GM10266 (cell line): ENCODE results near the gene PPM1B.
"Not testable (repeated sequence)": the region's sequence is repeated elsewhere in the genome, so short reads cannot be mapped to it uniquely, and the experiment has no call there.

Experiments
- DNase-seq: peaks from one replicate; pipeline ENCODE4 v3.0.0; 2012; ENCODE audit errors: extremely low spot score
- TF ChIP-seq, protein P1 (sequence below): IDR thresholded peaks from 2 replicates; pipeline ENCODE4 v1.5.1; 2012; ENCODE audit warnings: mild to moderate bottlenecking, low read depth; ENCODE audit not compliant: control insufficient read depth, insufficient read depth; ENCODE audit errors: missing control alignments

Gene PPM1B

DNA sequence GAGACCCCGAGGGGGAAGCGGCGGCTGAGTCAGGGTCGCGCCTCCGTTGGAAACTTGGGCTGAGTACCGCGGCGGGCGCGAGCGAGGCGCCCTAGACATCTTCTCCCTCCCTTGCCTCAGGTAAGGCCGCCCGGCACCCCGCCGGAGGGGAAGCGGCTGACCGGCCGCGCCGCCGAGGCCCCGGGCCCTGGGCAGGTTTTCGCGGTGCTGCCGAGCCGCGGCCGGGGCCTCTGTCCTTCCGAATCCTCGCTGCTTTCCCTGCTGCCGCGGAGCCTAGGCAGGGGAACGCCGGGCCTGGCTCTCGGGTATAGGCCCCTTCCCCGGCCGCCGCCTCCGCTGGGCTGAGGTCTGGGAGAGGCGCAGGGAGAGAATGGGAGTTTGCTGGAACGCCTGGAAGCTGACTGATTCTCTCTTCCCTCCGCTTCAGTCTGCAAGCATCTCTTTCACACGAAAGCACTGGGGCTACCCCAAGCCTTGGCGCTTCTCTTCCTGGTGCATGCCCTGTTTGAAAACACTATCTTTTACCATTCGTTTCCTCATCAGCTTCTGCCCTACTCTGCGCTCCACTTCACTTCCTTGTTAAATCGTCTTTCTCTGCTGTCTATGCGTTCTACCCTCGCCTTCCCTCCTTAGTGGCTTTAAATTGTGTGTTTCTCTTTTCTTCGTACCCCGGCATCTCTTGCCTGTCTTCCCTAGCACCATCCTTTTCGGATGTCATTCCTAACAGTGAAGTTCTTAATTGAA, 652 bp downstream of the PPM1B start:
- peak; percentile 57 for DNase-seq
- TF ChIP-seq, protein P1, sequence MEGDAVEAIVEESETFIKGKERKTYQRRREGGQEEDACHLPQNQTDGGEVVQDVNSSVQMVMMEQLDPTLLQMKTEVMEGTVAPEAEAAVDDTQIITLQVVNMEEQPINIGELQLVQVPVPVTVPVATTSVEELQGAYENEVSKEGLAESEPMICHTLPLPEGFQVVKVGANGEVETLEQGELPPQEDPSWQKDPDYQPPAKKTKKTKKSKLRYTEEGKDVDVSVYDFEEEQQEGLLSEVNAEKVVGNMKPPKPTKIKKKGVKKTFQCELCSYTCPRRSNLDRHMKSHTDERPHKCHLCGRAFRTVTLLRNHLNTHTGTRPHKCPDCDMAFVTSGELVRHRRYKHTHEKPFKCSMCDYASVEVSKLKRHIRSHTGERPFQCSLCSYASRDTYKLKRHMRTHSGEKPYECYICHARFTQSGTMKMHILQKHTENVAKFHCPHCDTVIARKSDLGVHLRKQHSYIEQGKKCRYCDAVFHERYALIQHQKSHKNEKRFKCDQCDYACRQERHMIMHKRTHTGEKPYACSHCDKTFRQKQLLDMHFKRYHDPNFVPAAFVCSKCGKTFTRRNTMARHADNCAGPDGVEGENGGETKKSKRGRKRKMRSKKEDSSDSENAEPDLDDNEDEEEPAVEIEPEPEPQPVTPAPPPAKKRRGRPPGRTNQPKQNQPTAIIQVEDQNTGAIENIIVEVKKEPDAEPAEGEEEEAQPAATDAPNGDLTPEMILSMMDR, result no peak

DNA sequence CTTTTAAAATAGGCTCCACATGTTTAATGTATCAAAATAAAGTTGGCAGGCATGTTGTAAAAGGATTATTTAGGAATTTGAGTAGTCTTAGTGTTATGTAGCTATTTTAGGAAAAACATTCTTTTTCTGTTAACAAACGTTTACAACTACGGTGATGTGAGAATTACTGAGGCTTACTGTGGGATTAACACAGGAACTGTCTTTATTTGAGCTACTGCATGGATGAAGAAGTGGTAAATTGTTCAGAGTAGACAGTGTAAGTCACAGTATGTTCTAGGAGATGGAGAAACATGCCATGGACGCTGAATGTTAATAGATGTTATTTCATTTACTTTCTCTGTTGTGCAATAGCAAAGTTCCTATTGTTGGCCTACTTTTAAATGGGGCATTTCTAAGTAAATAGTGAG, 1.6 kb downstream of the PPM1B start:
- DNase-seq, result no peak

DNA sequence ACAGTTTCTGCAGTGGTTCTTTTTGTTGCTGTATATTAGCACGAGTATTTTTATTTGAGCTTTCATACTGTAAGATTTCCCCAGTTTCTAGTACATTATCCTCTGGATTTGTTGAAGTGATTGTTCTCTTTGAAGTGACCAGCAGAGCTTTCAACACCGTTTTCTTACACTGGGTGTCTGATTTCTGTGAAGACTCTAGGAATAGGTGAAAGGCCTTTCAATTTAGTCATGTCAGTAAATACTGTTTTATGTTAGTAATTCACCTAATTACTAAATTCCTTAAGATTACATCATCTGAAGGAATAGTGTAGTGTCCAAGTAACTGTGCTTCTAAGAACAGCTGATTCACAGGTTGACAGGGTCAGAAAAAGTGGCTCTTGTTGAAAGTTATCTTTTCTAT, 2.3 kb downstream of the PPM1B start:
- TF ChIP-seq, protein P1, result no peak
- DNase-seq, result no peak

More for the DNA sequence above, 1.6 kb downstream of the PPM1B start:
- TF ChIP-seq, protein P1, result no peak

DNA sequence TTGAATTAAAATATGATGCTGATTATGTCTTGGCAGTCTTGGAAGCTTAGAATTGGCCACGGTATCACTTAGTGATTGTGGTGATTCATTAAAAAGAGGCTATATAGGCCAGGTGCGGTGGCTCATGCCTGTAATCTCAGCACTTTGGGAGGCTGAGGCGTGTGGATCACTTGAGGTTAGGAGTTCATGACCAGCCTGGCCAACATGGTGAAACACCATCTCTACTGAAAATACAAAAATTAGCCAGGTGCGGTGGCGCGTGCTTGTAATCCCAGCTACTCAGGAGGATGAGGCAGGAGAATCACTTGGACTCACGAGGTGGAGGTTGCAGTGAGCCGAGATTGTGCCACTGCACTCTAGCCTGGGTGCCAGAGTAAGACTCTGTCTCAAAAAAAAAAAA, 2.8 kb downstream of the PPM1B start:
- not testable (repeated sequence) for DNase-seq

DNA sequence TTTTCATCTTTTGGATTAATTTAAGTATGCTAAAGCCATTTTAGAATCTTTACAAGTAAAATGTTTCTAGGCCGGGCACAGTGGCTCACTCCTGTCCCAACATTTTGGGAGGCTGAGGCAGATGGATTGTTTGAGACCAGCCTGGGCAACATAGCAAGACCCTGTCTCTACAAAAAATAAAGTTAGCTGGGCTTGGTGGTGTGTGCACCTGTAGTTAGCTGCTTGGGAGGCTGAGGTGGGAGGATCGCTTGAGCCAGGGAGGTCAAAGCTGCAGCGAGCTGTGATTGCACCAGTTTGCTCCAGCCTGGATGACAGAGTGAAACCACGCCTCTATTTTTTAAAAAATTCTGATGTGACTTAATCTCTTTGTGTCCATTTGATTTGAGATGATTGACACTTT, 3.9 kb downstream of the PPM1B start:
- TF ChIP-seq, protein P1, result no peak
- DNase-seq, result no peak

DNA sequence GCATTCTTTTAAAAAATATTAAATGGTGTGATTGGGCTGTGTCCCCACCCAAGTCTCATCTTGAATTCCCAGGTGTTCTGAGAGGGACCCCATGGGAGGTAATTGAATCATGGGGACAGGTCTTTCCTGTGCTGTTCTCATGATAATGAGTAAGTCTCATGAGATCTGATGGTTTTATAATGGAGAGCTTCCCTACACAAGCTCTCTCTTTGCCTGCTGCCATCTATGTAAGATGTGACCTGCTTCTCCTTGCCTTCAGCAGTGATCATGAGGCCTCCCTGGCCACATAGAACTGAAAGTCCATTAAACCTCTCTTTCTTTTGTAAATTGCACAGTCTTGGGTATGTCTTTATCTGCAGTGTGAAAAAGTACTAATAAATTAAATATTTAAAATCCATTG, 10.3 kb downstream of the PPM1B start:
- TF ChIP-seq, protein P1, result no peak
- no peak for DNase-seq

DNA sequence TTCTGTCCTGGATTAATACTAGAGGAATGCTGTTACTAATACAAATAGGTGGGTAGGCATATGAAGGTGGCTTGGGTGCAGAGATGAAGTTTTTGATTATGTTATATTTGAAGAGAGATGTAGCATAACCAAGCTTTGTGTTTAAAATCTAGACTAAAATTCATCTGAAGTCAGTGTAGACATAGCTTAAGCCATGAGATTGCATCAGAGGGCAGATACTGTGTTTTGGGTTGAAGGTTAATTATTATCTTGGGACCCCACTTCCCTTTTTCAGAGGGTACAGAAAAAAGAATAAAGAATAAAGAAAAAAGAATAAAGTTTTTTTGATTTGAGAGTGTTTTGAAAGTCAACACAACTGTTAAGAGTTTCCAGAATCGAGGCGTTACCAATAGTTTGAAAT, 13.0 kb downstream of the PPM1B start:
- TF ChIP-seq, protein P1, result no peak
- no peak for DNase-seq

DNA sequence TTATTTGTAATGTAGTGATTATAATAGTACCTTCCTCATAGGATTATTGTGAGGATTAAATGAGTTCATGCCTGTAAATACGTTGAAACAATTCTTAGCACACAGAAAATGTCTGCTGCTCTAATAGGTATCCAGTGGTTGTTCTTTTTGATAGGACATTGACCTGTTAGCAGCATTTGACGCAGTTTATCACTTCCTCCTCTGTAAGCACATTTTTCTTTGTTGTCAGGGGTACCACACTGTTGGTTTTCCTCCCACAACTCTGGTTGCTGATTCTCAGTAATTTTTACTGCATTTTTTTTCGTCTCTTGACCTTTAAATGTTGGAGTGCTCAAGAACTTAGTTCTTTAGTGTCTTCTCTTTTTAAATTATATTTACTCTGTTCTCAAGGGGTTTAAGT, 15.4 kb downstream of the PPM1B start:
- DNase-seq, result peak; percentile 25
- TF ChIP-seq, protein P1, result no peak
